ENCODE results near the gene PABPN1.

- no peak for TF ChIP-seq POLR2AphosphoS5 (IDR thresholded peaks at IDR 0.05)
- no peak for TF ChIP-seq POLR2A (IDR thresholded peaks at IDR 0.05)
These were observed 51.8 kb downstream of the PABPN1 start for GRCh38 chr14:23373041-23373440.
